Ishikawa (cell line): ENCODE results near the gene GIT2.

Experiments used
- CEBPB ChIP-seq: IDR thresholded peaks from 2 replicates; pipeline ENCODE4 v1.6.1; 2012
- CREB1 ChIP-seq: IDR thresholded peaks from 2 replicates; pipeline ENCODE4 v1.6.1; 2012; ENCODE audit warnings: low read depth
- EGR1 ChIP-seq: IDR thresholded peaks from 2 replicates; pipeline ENCODE4 v1.6.1; 2012
- EP300 ChIP-seq: IDR thresholded peaks from 2 replicates; pipeline ENCODE4 v1.6.1; 2012; ENCODE audit warnings: borderline replicate concordance
- FOXM1 ChIP-seq: IDR thresholded peaks from 2 replicates; pipeline ENCODE4 v1.6.1; 2012; ENCODE audit warnings: low read depth, borderline replicate concordance
- MAX ChIP-seq: IDR thresholded peaks from 2 replicates; pipeline ENCODE4 v1.6.1; 2012
- NFIC ChIP-seq: IDR thresholded peaks from 2 replicates; pipeline ENCODE4 v1.6.1; 2012
- RAD21 ChIP-seq: IDR thresholded peaks from 2 replicates; pipeline ENCODE4 v1.6.1; 2012; ENCODE audit warnings: low read depth
- REST ChIP-seq: IDR thresholded peaks from 2 replicates; pipeline ENCODE4 v1.6.1; 2012; ENCODE audit warnings: low read depth, mild to moderate bottlenecking
- TAF1 ChIP-seq: IDR thresholded peaks from 2 replicates; pipeline ENCODE4 v1.6.1; 2012; ENCODE audit warnings: low read depth, mild to moderate bottlenecking
- TCF12 ChIP-seq: IDR thresholded peaks from 2 replicates; pipeline ENCODE4 v1.6.1; 2012; ENCODE audit warnings: low read depth
- TEAD4 ChIP-seq: IDR thresholded peaks from 2 replicates; pipeline ENCODE4 v1.6.1; 2012
- YY1 ChIP-seq: IDR thresholded peaks from 2 replicates; pipeline ENCODE4 v1.6.1; 2012; ENCODE audit warnings: low read depth
- ZBTB7A ChIP-seq: IDR thresholded peaks from 2 replicates; pipeline ENCODE4 v1.6.1; 2012; ENCODE audit warnings: low read depth
- TF ChIP-seq, protein P1 (sequence below): IDR thresholded peaks from 2 replicates; pipeline ENCODE4 v1.6.1; 2012

GIT2 gene

DNA sequence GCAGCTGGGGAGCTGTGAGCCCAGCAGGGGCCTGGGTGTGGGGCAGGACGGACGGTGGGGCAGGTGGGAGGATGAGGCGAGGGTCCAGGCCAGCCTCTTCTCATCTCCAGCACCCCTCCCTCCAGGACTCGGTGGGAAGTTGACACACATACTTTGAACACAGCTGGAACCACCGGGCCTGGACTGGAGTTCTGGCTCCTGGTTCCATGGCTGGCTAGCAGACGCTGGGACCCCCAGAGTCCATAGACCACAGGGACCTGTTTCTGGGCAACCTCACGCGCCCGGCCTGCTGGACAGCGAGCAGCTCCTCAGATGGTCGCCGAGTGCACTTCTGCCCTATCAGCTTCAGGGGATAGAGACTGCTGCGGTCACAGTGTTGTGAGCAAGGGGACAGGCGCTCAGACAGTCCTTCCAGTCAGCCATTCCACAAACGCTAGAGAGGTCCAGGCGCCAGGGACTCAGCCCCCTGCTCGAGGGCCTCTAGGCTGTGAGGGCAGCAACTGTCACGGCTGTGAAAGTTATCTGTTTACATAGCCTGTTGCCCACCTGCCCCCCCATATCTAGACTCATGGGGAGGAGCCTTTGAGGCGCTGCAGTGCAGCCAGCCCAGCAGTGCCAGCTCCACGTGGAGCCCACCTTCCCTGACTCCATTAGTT is 70.9 kb downstream of the GIT2 start:
- no peak for TF ChIP-seq CREB1
- no peak for TF ChIP-seq REST
- TF ChIP-seq FOXM1: no peak
- TF ChIP-seq TAF1: no peak
- TF ChIP-seq, protein P1, sequence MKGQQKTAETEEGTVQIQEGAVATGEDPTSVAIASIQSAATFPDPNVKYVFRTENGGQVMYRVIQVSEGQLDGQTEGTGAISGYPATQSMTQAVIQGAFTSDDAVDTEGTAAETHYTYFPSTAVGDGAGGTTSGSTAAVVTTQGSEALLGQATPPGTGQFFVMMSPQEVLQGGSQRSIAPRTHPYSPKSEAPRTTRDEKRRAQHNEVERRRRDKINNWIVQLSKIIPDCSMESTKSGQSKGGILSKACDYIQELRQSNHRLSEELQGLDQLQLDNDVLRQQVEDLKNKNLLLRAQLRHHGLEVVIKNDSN: no peak
- no peak for TF ChIP-seq YY1
- no peak for TF ChIP-seq EGR1
- TF ChIP-seq TCF12: no peak
- TF ChIP-seq MAX: no peak
- TF ChIP-seq TEAD4: no peak
- TF ChIP-seq NFIC: no peak
- no peak for TF ChIP-seq ZBTB7A

GRCh38 chr12:109923481-109924245 is 72.5 kb downstream of the GIT2 start:
- TF ChIP-seq TAF1 (no peak), EP300 (no peak), RAD21 (no peak), TEAD4 (no peak), EGR1 (no peak), REST (no peak)

- no peak for TF ChIP-seq TEAD4
- no peak for TF ChIP-seq RAD21
- TF ChIP-seq TAF1: no peak
- no peak for TF ChIP-seq CREB1
- no peak for TF ChIP-seq ZBTB7A
- no peak for TF ChIP-seq CEBPB
These were observed 73.1 kb downstream of the GIT2 start for GRCh38 chr12:109923038-109923437.

DNA sequence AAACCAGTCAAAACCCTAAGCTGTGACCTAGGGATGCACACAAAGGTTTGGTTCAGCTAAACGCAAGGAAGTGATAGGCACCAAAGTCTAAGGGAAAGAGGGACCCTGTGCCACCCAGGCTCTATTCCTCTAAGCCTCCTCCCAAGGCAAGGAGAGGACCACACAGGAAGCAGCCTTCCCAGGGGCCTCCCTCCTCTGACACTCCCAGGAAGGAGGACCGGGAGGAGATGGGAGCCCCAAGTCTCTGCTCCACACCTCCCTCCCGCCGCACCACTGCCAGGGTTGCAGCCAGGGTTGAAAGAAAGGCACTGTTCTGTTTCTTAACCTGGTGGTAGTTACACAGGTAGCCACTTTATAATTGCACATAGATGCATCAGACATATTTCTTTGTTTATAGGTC is 74.2 kb downstream of the GIT2 start:
- TF ChIP-seq EP300 (no peak), TCF12 (no peak), CREB1 (no peak), TAF1 (no peak), YY1 (no peak), REST (no peak), TEAD4 (no peak), RAD21 (no peak), MAX (no peak), FOXM1 (no peak), EGR1 (no peak)
- TF ChIP-seq, protein P1: no peak
